ENCODE results near the gene KHDRBS1. TPM values are rescaled to one million over a fixed set of nuclear protein-coding genes. Genes with fewer than 3 reads are reported as not detected.

The KHDRBS1 gene
- polyA plus RNA-seq (2011; rRNA removed) (24.1 and 27.5 TPM in 2 replicates), polyA minus RNA-seq (2011; rRNA and poly(A)+ RNA removed) (23.0 and 36.3 TPM in 2 replicates)

- no peak for TF ChIP-seq CTCF (IDR thresholded peaks at IDR 0.05; ENCODE audit: insufficient read depth, low read depth, low read length)
- H3K27me3 ChIP-seq (ENCODE audit: control insufficient read depth, insufficient read depth, low read length): no peaks in the 10 kb centered on the region
- POLR2A ChIA-PET: interaction anchor here (0.6 to 0.8 kb wide), 3 partner anchors 36 to 274 kb away, joined by 3 to 15 read pairs (median 4); no protein-coding TSS in a partner anchor
Measured at GRCh38 chr1:32013386-32014198, at the start of gene KHDRBS1. KHDRBS1 (plus strand) TSS chr1:32013868; CDS start chr1:32013996, 128 bp downstream.

GRCh38 chr1:31970873-31971272 is 42.8 kb upstream of the KHDRBS1 start:
- POLR2A ChIA-PET: interaction anchor here (0.5 kb wide), 1 partner anchor 30 kb away, joined by 8 read pairs; no protein-coding TSS in a partner anchor
- peaks cover 2% of the 10 kb centered on the region; the same call in 1 of the 2 replicates for H3K27me3 ChIP-seq (ENCODE audit: control insufficient read depth, insufficient read depth, low read length)
- CTCF ChIA-PET: interaction anchor here (0.6 to 1.3 kb wide), 4 partner anchors 33 to 345 kb away, joined by 3 to 4 read pairs (median 3); no protein-coding TSS in a partner anchor
- DNase-seq (ENCODE audit: low read depth): no peak
- H3K4me3 ChIP-seq (ENCODE audit: low read depth, low read length): no peak overlapping the region
- TF ChIP-seq CTCF (IDR thresholded peaks at IDR 0.05; ENCODE audit: insufficient read depth, low read depth, low read length): no peak
- no peaks in the 10 kb centered on the region for H3K36me3 ChIP-seq (ENCODE audit: control insufficient read depth, insufficient read depth, low read length)

More at GRCh38 chr1:32013386-32014198, at the start of gene KHDRBS1:
- Histone ChIP-seq H3K4me3 (ENCODE audit: low read depth, low read length) (peak within 1 kb of the TSS; percentile 88), H3K36me3 (ENCODE audit: control insufficient read depth, insufficient read depth, low read length) (no peaks in the 10 kb centered on the region)
- CTCF ChIA-PET: interaction anchor here (0.9 to 2.2 kb wide), 3 partner anchors 10 to 49 kb away, joined by 4 to 8 read pairs (median 6); no protein-coding TSS in a partner anchor
- DNase-seq (ENCODE audit: low read depth): peak; percentile 94

GRCh38 chr1:31976401-31976800 is 37.3 kb upstream of the KHDRBS1 start:
- peaks cover 2% of the 10 kb centered on the region; the same call in 1 of the 2 replicates for H3K27me3 ChIP-seq (ENCODE audit: control insufficient read depth, insufficient read depth, low read length)
- TF ChIP-seq CTCF (IDR thresholded peaks at IDR 0.05; ENCODE audit: insufficient read depth, low read depth, low read length): no peak
- H3K4me3 ChIP-seq (ENCODE audit: low read depth, low read length): no peak overlapping the region
- CTCF ChIA-PET: interaction anchor here (0.9 to 2.6 kb wide), 6 partner anchors 7 to 138 kb away, joined by 3 to 20 read pairs (median 4); no protein-coding TSS in a partner anchor
- no peak for DNase-seq (ENCODE audit: low read depth)
- no peaks in the 10 kb centered on the region for H3K36me3 ChIP-seq (ENCODE audit: control insufficient read depth, insufficient read depth, low read length)
- POLR2A ChIA-PET: no interaction called here

- ChIA-PET CTCF (interaction anchor here (0.6 to 2.6 kb wide), 17 partner anchors 8 to 311 kb away, joined by 3 to 20 read pairs (median 3); no protein-coding TSS in a partner anchor), POLR2A (interaction anchor here (0.5 to 0.6 kb wide), 2 partner anchors 37 to 189 kb away, joined by 3 to 5 read pairs; no protein-coding TSS in a partner anchor)
- Histone ChIP-seq H3K36me3 (ENCODE audit: control insufficient read depth, insufficient read depth, low read length) (no peaks in the 10 kb centered on the region), H3K4me3 (ENCODE audit: low read depth, low read length) (no peak overlapping the region), H3K27me3 (ENCODE audit: control insufficient read depth, insufficient read depth, low read length) (no peaks in the 10 kb centered on the region)
- peak; percentile 61 for TF ChIP-seq CTCF (IDR thresholded peaks at IDR 0.05; ENCODE audit: insufficient read depth, low read depth, low read length)
- DNase-seq (ENCODE audit: low read depth): peak; percentile 79
Measured at GRCh38 chr1:31977385-31978131, 36.1 kb upstream of the KHDRBS1 start.

Measured in BJ (cell line).